ENCODE measurements around the gene HJURP. TPM values are rescaled to one million over a fixed set of nuclear protein-coding genes. Genes with fewer than 3 reads are reported as not detected.

Gene HJURP
- polyA plus RNA-seq, 3 donors: not detected

DNA sequence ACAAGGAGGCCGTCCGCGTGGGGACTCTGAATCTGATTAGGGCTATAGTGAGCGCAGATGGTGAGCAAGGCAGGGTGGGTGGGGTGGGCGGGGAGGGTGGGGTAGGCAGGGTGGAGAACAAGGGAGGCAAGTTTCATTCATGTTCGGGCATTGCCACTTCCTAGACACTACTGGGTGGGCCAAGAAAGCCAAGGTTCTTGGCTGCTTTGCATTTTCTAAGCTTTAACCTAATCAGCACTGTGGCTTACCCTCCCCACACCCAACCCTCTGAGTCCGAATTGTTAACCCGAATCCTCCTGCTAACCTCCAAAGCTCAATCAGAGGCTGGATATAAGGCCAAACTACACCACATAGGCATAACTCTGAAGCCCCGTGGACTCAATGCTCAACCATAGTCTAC lies 58.1 kb downstream of the HJURP start:
- TF ChIP-seq, protein P1, sequence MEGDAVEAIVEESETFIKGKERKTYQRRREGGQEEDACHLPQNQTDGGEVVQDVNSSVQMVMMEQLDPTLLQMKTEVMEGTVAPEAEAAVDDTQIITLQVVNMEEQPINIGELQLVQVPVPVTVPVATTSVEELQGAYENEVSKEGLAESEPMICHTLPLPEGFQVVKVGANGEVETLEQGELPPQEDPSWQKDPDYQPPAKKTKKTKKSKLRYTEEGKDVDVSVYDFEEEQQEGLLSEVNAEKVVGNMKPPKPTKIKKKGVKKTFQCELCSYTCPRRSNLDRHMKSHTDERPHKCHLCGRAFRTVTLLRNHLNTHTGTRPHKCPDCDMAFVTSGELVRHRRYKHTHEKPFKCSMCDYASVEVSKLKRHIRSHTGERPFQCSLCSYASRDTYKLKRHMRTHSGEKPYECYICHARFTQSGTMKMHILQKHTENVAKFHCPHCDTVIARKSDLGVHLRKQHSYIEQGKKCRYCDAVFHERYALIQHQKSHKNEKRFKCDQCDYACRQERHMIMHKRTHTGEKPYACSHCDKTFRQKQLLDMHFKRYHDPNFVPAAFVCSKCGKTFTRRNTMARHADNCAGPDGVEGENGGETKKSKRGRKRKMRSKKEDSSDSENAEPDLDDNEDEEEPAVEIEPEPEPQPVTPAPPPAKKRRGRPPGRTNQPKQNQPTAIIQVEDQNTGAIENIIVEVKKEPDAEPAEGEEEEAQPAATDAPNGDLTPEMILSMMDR (IDR thresholded peaks at IDR 0.05): no peak
- H3K79me2 ChIP-seq (ENCODE audit: insufficient read depth, low read length): no peaks in the 10 kb centered on the region
- no peak overlapping the region for H2AFZ ChIP-seq (ENCODE audit: insufficient read depth, low read depth, low read length, poor library complexity, severe bottlenecking)
- no peak overlapping the region for H3K27ac ChIP-seq (ENCODE audit: low read depth in 1 of 2, low read length in 2 of 2)
- Mint-ChIP-seq H3K27me3 (ENCODE audit: low read depth in 3 of 3) (peaks cover 0 to 9% (median 7%) of the 10 kb centered on the region in 3 donors), H3K36me3 (no peaks in the 10 kb centered on the region), H3K9me3 (peaks cover 0 to 2% (median 0%) of the 10 kb centered on the region in 7 donors), H3K4me3 (no peak overlapping the region), H3K4me1 (no peaks in the 10 kb centered on the region), H3K27ac (no peak overlapping the region)
- H3K36me3 ChIP-seq (replicated peaks in 1 of 2; ENCODE audit: control insufficient read depth in 1 of 2, insufficient read depth in 2 of 2, low read length in 2 of 2): no peaks in the 10 kb centered on the region
- H3K4me3 ChIP-seq (replicated peaks in 1 of 3; ENCODE audit: low read depth in 2 of 3, low read length in 3 of 3): no peak overlapping the region
- 92% methylated on average over 3 of the region's 9 CpGs for WGBS (ENCODE audit: insufficient coverage)
- H3K9ac ChIP-seq (ENCODE audit: insufficient read depth, low read length, poor library complexity, severe bottlenecking): no peak overlapping the region
- no peak overlapping the region for H3K4me2 ChIP-seq (replicated peaks; ENCODE audit: extremely low read depth, low read length, poor library complexity, severe bottlenecking)
- H4K20me1 ChIP-seq (ENCODE audit: insufficient read depth, low read length): no peaks in the 10 kb centered on the region
- H3K4me1 ChIP-seq (ENCODE audit: control insufficient read depth in 1 of 2, insufficient read depth in 2 of 2, low read length in 2 of 2): no peaks in the 10 kb centered on the region
- no peaks in the 10 kb centered on the region for H3K9me3 ChIP-seq (replicated peaks in 1 of 2; ENCODE audit: control insufficient read depth in 1 of 2, insufficient read depth in 1 of 2, low read length in 2 of 2)
- DNase-seq: no peak
- H3K27me3 ChIP-seq (ENCODE audit: control insufficient read depth in 2 of 2, insufficient read depth in 2 of 2, low read length in 2 of 2): no peaks in the 10 kb centered on the region
- intact Hi-C loops (cut with micrococcal nuclease): no loop called here

- TF ChIP-seq, protein P1 (IDR thresholded peaks at IDR 0.05): no peak
- DNase-seq: no peak
- intact Hi-C loops (cut with micrococcal nuclease): no loop called here
- H4K20me1 ChIP-seq (ENCODE audit: insufficient read depth, low read length): no peaks in the 10 kb centered on the region
- Mint-ChIP-seq H3K27ac (no peak overlapping the region), H3K9me3 (peaks cover 0 to 2% (median 0%) of the 10 kb centered on the region in 7 donors), H3K4me3 (no peak overlapping the region), H3K4me1 (no peaks in the 10 kb centered on the region), H3K36me3 (no peaks in the 10 kb centered on the region), H3K27me3 (ENCODE audit: low read depth in 3 of 3) (peaks cover 0 to 9% (median 7%) of the 10 kb centered on the region in 3 donors)
- no peak overlapping the region for H3K4me2 ChIP-seq (replicated peaks; ENCODE audit: extremely low read depth, low read length, poor library complexity, severe bottlenecking)
- no peak overlapping the region for H3K4me3 ChIP-seq (replicated peaks in 1 of 3; ENCODE audit: low read depth in 2 of 3, low read length in 3 of 3)
- H3K4me1 ChIP-seq (ENCODE audit: control insufficient read depth in 1 of 2, insufficient read depth in 2 of 2, low read length in 2 of 2): no peaks in the 10 kb centered on the region
- H3K36me3 ChIP-seq (replicated peaks in 1 of 2; ENCODE audit: control insufficient read depth in 1 of 2, insufficient read depth in 2 of 2, low read length in 2 of 2): no peaks in the 10 kb centered on the region
- H3K9ac ChIP-seq (ENCODE audit: insufficient read depth, low read length, poor library complexity, severe bottlenecking): no peak overlapping the region
- H3K79me2 ChIP-seq (ENCODE audit: insufficient read depth, low read length): no peaks in the 10 kb centered on the region
- H3K27ac ChIP-seq (ENCODE audit: low read depth in 1 of 2, low read length in 2 of 2): no peak overlapping the region
- H3K9me3 ChIP-seq (replicated peaks in 1 of 2; ENCODE audit: control insufficient read depth in 1 of 2, insufficient read depth in 1 of 2, low read length in 2 of 2): no peaks in the 10 kb centered on the region
- no peak overlapping the region for H2AFZ ChIP-seq (ENCODE audit: insufficient read depth, low read depth, low read length, poor library complexity, severe bottlenecking)
- 97% methylated on average over 13 of the region's 13 CpGs for WGBS (ENCODE audit: insufficient coverage)
- no peaks in the 10 kb centered on the region for H3K27me3 ChIP-seq (ENCODE audit: control insufficient read depth in 2 of 2, insufficient read depth in 2 of 2, low read length in 2 of 2)
These were observed 58.6 kb downstream of the HJURP start for GRCh38 chr2:233795735-233796171.
